Ovary (tissue), 3 donors: ENCODE data around the gene CSNK2B.

ENCODE experiments used
- EP300 ChIP-seq: sonication (generic); formaldehyde crosslinking; IDR thresholded peaks from one replicate; pipeline ENCODE4 v1.6.1; 2017; ENCODE audit warnings: antibody characterized with exemption
- POLR2A ChIP-seq: fragments of 450-650 bp; IDR thresholded peaks from one replicate; pipeline ENCODE4 v1.6.1; 2017; ENCODE audit warnings: antibody characterized with exemption, mild to moderate bottlenecking, moderate library complexity
- TF ChIP-seq, protein P1 (sequence below), 3 donors: fragments of 450-650 bp in 2 of 3; fragments of 200-600 bp in 1 of 3; IDR thresholded peaks; one replicate each; pipeline versions ENCODE4 v1.5.1 to v1.8.0; 2016 to 2022; ENCODE audit warnings: antibody characterized with exemption in 3 of 3, mild to moderate bottlenecking in 1 of 3
- donor health status: DM: no; HTN: no; CAD: no.

DNA sequence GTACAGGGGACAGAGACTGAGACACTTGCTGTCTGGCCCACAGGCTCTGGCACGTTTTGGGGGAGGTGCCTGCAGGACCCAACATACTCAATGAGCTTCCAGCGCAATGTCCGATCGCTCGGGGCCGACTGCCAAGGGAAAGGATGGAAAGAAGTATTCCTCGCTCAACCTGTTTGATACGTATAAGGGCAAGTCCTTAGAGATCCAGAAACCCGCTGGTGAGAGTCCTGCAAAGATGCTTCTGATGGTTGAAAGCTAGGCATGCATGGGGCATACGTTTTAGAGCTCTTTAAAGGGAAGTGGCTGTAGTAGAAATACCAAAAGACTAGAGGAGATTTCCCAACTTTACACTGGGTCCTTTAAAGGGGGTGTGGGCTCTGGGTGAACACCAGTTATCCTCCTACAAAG lies 43.2 kb upstream of the CSNK2B start:
- TF ChIP-seq POLR2A (no peak), EP300 (no peak)
- TF ChIP-seq, protein P1, sequence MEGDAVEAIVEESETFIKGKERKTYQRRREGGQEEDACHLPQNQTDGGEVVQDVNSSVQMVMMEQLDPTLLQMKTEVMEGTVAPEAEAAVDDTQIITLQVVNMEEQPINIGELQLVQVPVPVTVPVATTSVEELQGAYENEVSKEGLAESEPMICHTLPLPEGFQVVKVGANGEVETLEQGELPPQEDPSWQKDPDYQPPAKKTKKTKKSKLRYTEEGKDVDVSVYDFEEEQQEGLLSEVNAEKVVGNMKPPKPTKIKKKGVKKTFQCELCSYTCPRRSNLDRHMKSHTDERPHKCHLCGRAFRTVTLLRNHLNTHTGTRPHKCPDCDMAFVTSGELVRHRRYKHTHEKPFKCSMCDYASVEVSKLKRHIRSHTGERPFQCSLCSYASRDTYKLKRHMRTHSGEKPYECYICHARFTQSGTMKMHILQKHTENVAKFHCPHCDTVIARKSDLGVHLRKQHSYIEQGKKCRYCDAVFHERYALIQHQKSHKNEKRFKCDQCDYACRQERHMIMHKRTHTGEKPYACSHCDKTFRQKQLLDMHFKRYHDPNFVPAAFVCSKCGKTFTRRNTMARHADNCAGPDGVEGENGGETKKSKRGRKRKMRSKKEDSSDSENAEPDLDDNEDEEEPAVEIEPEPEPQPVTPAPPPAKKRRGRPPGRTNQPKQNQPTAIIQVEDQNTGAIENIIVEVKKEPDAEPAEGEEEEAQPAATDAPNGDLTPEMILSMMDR (IDR thresholded peaks at IDR 0.05), result no peak
